Islet precursor cell (in vitro differentiated cells): Measurements from ENCODE around the gene IFNG-AS1.

ENCODE experiments used
- DNase-seq: peaks from one replicate; pipeline ENCODE4 v3.0.0-alpha.2; 2018

The IFNG-AS1 gene

GRCh38 chr12:68040450-68041075 lies 51.3 kb downstream of the IFNG-AS1 start:
- peak; percentile 85 for DNase-seq

GRCh38 chr12:68042212-68042699 lies 53.0 kb downstream of the IFNG-AS1 start:
- no peak for DNase-seq

- DNase-seq, result no peak
These were observed 54.2 kb downstream of the IFNG-AS1 start for GRCh38 chr12:68043435-68043834.

DNA sequence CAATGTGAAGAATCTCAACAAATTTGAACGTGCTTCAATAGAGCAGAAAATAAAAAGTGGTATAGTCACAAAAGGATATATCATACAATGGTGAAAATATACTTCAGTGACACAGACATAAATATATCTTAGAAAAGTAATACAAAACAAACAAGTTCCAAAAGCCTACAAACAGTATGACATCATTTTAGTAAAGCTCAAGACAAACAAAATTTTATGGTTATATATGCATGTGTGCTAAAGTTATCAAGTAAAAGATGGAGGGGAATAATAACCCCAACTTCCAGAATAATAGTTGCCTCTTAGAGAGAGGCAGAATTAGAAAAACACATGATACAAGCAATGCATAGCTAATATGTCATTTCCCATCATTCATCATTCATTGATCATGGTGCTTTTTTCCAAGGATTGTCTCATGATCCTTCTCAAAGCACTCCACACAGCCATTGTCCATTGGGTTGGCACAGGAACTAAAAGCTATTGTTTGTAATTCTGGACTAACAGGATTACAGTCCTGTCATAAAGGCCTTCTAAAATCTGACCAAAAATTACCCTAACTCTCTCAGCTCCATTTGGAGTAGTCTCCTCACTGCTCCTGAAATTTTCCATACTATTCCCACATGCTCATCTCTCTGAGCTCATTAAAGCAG lies 59.5 kb downstream of the IFNG-AS1 start:
- no peak for DNase-seq

DNA sequence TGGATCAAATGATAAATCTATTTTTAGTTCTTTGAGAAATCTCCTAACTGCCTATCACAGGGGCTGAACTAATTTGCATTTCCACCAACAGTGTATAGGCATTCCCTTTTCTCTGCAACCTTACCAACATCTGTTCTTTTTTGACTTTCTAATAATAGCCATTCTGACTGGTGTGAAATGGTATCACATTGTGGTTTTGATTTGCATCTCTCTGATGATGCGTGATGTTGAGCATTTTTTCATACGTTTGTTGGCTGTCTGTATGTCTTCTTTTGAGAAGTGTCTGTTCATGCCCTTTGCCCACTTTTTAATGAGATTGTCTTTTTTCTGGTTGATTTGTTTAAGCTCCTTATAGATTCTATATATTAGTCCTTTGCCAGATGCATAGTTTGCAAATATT lies 67.1 kb downstream of the IFNG-AS1 start:
- no peak for DNase-seq

- no peak for DNase-seq
These were observed 74.8 kb downstream of the IFNG-AS1 start for GRCh38 chr12:68063900-68064590.

DNA sequence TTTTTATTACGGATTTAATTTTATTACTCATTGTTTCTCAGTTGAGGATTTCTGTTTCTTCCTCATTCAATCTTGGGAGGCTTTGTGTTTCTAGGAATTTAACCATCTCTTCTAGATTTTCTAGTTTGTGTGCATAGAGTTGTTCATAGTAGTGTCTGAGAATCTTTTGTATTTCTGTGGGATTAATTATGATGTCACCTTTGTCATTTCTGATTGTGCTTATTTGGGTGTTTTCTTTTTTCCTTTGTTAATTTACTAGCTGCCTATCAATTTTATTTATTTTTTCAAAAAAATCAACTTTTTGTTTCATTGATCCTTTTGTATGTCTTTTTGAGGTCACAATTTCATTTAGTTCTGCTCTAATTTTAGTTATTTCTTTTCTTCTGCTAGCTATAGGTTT lies 75.9 kb downstream of the IFNG-AS1 start:
- DNase-seq, result no peak

- no peak for DNase-seq
These were observed 76.4 kb downstream of the IFNG-AS1 start for GRCh38 chr12:68065687-68066086.

DNA sequence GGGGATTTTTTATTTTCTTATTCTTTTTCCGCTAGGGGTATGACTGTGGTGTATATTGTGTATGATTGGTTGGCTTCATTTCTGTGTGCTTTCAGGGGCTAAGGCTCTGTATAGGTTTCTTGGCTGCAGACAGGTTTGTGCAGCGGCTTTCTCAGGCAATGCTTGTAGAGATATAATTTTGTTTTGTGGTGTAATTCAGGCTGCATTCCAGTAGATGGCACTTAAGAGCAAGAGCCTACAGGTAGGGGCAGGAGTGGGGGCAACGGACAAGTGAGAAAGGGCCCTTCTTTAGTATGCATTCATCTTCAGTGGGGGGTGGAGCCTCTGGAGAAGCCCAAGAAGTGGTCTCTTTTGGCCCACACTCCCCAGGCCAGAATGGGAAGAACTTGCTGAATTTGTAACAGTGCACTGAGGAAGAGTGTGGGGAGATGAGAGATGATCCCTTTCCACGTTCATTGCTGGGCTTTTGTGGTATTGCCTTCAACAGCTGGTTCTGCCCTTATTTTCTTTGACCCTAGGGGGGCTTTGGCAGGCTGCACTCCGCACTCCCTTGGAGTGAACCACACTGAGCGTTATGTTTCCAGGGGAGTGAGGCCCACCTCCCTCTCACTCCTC lies 78.6 kb downstream of the IFNG-AS1 start:
- DNase-seq, result no peak

DNA sequence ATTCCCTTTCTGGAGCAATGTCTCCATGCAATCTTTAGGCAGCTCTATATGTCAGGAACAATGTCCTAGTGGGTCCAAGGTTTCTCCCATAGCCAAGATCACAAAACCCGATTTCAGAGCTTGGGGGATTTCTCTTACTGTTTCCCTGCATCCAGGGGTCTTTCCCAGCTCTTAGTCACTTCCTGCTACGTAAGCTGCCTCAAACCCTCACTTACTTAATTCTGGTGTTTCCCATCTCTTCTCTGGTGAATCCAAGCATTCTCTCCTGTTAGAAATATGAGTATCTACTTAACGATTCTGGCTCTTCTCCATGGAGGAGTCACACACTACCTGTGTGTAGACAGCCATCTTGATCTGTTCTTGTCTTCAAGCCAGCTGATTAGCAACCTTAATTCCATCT lies 80.0 kb downstream of the IFNG-AS1 start:
- no peak for DNase-seq
